Measurements from ENCODE around the gene F10. TPM values are rescaled to one million over a fixed set of nuclear protein-coding genes. Genes with fewer than 3 reads are reported as not detected.

Gene F10
- total and polyA plus RNA-seq, 2 of the 13 experiments (the other 11 are each of a cell fraction or from before 2014, with no cell fraction given) = 58.4 to 237 TPM

- FAIRE-seq (no peak), ATAC-seq (no peak), DNase-seq (ENCODE audit: low spot score) (no peak)
- intact Hi-C loops (cut with micrococcal nuclease; ENCODE audit: unreplicated experiment) (no loop called here), in situ Hi-C loops (cut with HindIII; ENCODE audit: extremely low pct_ligation_motif_present, low pct_unique_long_range_greater_than_20kb) (no loop called here)
- H3K27me3 ChIP-seq (ENCODE audit: control insufficient read depth in 1 of 2, insufficient read depth in 2 of 2, low read length in 2 of 2) = no peaks in the 10 kb centered on the region
- H4K20me1 ChIP-seq (ENCODE audit: insufficient read depth, low read length) = no peaks in the 10 kb centered on the region
- 96% methylated on average over 10 of the region's 12 CpGs for WGBS (ENCODE audit: low lambda C conversion rate)
- 0 out of 2 replicates have a peak, but pooled peaks cover under 1% of the 10 kb centered on the region for H3K9me3 ChIP-seq (ENCODE audit: low read length)
- no peak overlapping the region for H2AFZ ChIP-seq (ENCODE audit: low read length)
- no peak overlapping the region for H3K4me2 ChIP-seq (ENCODE audit: low read depth, low read length)
- H3K4me1 ChIP-seq (ENCODE audit: insufficient read depth, low read length) = peaks cover 44% of the 10 kb centered on the region
- no peak for TF ChIP-seq ZNF839 (CRISPR knock-in tag; IDR thresholded peaks at IDR 0.05; ENCODE audit: borderline replicate concordance)
- TF ChIP-seq AGO1 (IDR thresholded peaks at IDR 0.05; ENCODE audit: low read depth, low read length, poor library complexity, severe bottlenecking) = no peak
- TF ChIP-seq NR2F1 (CRISPR knock-in tag; IDR thresholded peaks at IDR 0.05) = no peak
- TF ChIP-seq KLF15 (CRISPR knock-in tag; IDR thresholded peaks at IDR 0.05; ENCODE audit: borderline replicate concordance) = no peak
- no peak for TF ChIP-seq HNF4G (IDR thresholded peaks at IDR 0.05; ENCODE audit: borderline replicate concordance, low read depth, low read length)
- no peak for TF ChIP-seq HNF4G (CRISPR knock-in tag; IDR thresholded peaks at IDR 0.05; ENCODE audit: borderline replicate concordance, low read depth)
- no peak for TF ChIP-seq POGK (CRISPR knock-in tag; conservative IDR thresholded peaks at IDR 0.05)
- no peaks in the 10 kb centered on the region for H3K79me2 ChIP-seq (ENCODE audit: insufficient read depth, low read length)
- no peaks in the 10 kb centered on the region for H3K36me3 ChIP-seq (replicated peaks in 1 of 2; ENCODE audit: control insufficient read depth in 1 of 2, insufficient read depth in 2 of 2, low read length in 2 of 2)
- H3K9ac ChIP-seq (ENCODE audit: insufficient read depth, low read depth, low read length) = no peak overlapping the region
- BruUV-seq (replicated peaks) = no TSS peak
- no peak overlapping the region for H3K4me3 ChIP-seq (replicated peaks in 1 of 3; ENCODE audit: insufficient read depth in 1 of 3, low read depth in 2 of 3, low read length in 3 of 3)
- ChIA-PET CTCF (ENCODE audit: low intra/inter-chr PET ratio, low total read pairs) (no interaction called here), POLR2A (interaction anchor here (1.1 kb wide), 1 partner anchor 9 kb away, joined by 3 read pairs; no protein-coding TSS in a partner anchor)
- no peak overlapping the region for H3K27ac ChIP-seq (ENCODE audit: extremely low read length, insufficient read depth, low read length)
These were observed 38.4 kb downstream of the F10 start for GRCh38 chr13:113160983-113161382.
